ENCODE results near the gene LRRC3. TPM values are rescaled to one million over a fixed set of nuclear protein-coding genes. Genes with fewer than 3 reads are reported as not detected.
"Not testable (repeated sequence)": the region's sequence is repeated elsewhere in the genome, so short reads cannot be mapped to it uniquely, and the experiment has no call there.

The LRRC3 gene
- total RNA-seq, 1 donor from 2014 or later = 3.9 TPM

GRCh38 chr21:44477712-44478111 lies 22.4 kb downstream of the LRRC3 start:
- intact Hi-C loops (cut with micrococcal nuclease) = no loop called here

GRCh38 chr21:44478124-44478800 lies 23.0 kb downstream of the LRRC3 start:
- intact Hi-C loops (cut with micrococcal nuclease) = no loop called here

GRCh38 chr21:44478801-44479167 lies 23.5 kb downstream of the LRRC3 start:
- intact Hi-C loops (cut with micrococcal nuclease) = no loop called here

- intact Hi-C loops (cut with micrococcal nuclease) = not testable (repeated sequence)
Measured at GRCh38 chr21:44479556-44480199, 24.4 kb downstream of the LRRC3 start.

- intact Hi-C loops (cut with micrococcal nuclease) = no loop called here
Measured at GRCh38 chr21:44480200-44481053, 25.1 kb downstream of the LRRC3 start.

- intact Hi-C loops (cut with micrococcal nuclease) = no loop called here
Measured at GRCh38 chr21:44482581-44483287, 27.4 kb downstream of the LRRC3 start.

- intact Hi-C loops (cut with micrococcal nuclease) = no loop called here
Measured at GRCh38 chr21:44483288-44484237, 28.3 kb downstream of the LRRC3 start.

GRCh38 chr21:44484498-44485253 lies 29.4 kb downstream of the LRRC3 start:
- intact Hi-C loops (cut with micrococcal nuclease) = no loop called here

- intact Hi-C loops (cut with micrococcal nuclease) = no loop called here
Measured at GRCh38 chr21:44485254-44485793, 30.0 kb downstream of the LRRC3 start.

- intact Hi-C loops (cut with micrococcal nuclease) = no loop called here
Measured at GRCh38 chr21:44485796-44486195, 30.5 kb downstream of the LRRC3 start.

GRCh38 chr21:44486302-44486701 lies 31.0 kb downstream of the LRRC3 start:
- intact Hi-C loops (cut with micrococcal nuclease) = no loop called here

GRCh38 chr21:44487831-44488230 lies 32.5 kb downstream of the LRRC3 start:
- intact Hi-C loops (cut with micrococcal nuclease) = no loop called here

- intact Hi-C loops (cut with micrococcal nuclease) = no loop called here
Measured at GRCh38 chr21:44489962-44490361, 34.7 kb downstream of the LRRC3 start.

- intact Hi-C loops (cut with micrococcal nuclease) = no loop called here
Measured at GRCh38 chr21:44490405-44490804, 35.1 kb downstream of the LRRC3 start.

- intact Hi-C loops (cut with micrococcal nuclease) = no loop called here
Measured at GRCh38 chr21:44490816-44491215, 35.5 kb downstream of the LRRC3 start.

GRCh38 chr21:44492567-44493385 lies 37.5 kb downstream of the LRRC3 start:
- intact Hi-C loops (cut with micrococcal nuclease) = no loop called here

GRCh38 chr21:44494418-44494817 lies 39.1 kb downstream of the LRRC3 start:
- intact Hi-C loops (cut with micrococcal nuclease) = no loop called here

GRCh38 chr21:44494956-44495355 lies 39.6 kb downstream of the LRRC3 start:
- intact Hi-C loops (cut with micrococcal nuclease) = no loop called here
